BLaER1 (cell line): ENCODE results near the gene EHD4.

ENCODE experiments used
- H3K27ac ChIP-seq: shearing (Covaris generic); formaldehyde crosslinking; 2 replicates; pipeline ENCODE4 v1.8.1; 2022
- H3K27me3 ChIP-seq: shearing (Covaris generic); formaldehyde crosslinking; 2 replicates; pipeline ENCODE4 v1.8.1; 2022
- H3K36me3 ChIP-seq: shearing (Covaris generic); formaldehyde crosslinking; 2 replicates; pipeline ENCODE4 v1.8.1; 2022
- H3K4me1 ChIP-seq: shearing (Covaris generic); formaldehyde crosslinking; 2 replicates; pipeline ENCODE4 v1.8.1; 2022
- H3K4me2 ChIP-seq: shearing (Covaris generic); formaldehyde crosslinking; 2 replicates; pipeline ENCODE4 v1.8.1; 2022
- H3K4me3 ChIP-seq: shearing (Covaris generic); formaldehyde crosslinking; 2 replicates; pipeline ENCODE4 v1.8.1; 2022
- H3K9ac ChIP-seq: shearing (Covaris generic); formaldehyde crosslinking; 2 replicates; pipeline ENCODE4 v1.8.1; 2022
- H3K9me3 ChIP-seq: shearing (Covaris generic); formaldehyde crosslinking; 2 replicates; pipeline ENCODE4 v1.8.1; 2022
- H4K20me1 ChIP-seq: shearing (Covaris generic); formaldehyde crosslinking; 2 replicates; pipeline ENCODE4 v1.8.1; 2022
- Cebpa-rat ChIP-seq: shearing (Covaris generic); IDR thresholded peaks from 2 replicates; pipeline ENCODE4 v1.8.1; 2022

EHD4 gene

DNA sequence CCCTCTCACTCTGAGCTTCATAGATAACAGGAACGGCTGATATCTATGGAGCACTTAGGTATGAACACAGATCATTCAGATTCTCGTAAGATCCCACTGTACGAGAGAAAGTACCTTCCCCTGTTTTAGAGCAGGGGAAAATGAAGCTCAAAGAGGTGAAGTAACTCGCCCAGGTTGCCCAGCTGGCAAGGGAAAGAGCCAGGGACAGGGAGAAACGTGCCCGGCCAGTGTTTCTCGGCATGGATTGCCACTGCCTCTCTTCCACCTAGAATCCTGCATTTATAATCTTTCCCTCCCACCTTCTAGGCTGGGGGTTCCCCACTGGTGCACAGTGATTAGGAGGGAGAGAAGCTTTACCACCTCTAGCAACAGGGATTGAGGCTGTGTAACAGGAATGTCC lies 39.0 kb downstream of the EHD4 start:
- no peaks in the 10 kb centered on the region for H3K9me3 ChIP-seq
- no peaks in the 10 kb centered on the region for H3K36me3 ChIP-seq
- H3K4me1 ChIP-seq, result peaks cover 96% of the 10 kb centered on the region
- H3K4me2 ChIP-seq, result peak overlapping the region; percentile 82
- H3K27me3 ChIP-seq, result no peaks in the 10 kb centered on the region
- H4K20me1 ChIP-seq, result no peaks in the 10 kb centered on the region
- H3K9ac ChIP-seq, result no peak overlapping the region
- TF ChIP-seq Cebpa-rat, result no peak
- H3K27ac ChIP-seq, result peak overlapping the region; percentile 74; the same call in 1 of the 2 replicates
- no peak overlapping the region for H3K4me3 ChIP-seq

DNA sequence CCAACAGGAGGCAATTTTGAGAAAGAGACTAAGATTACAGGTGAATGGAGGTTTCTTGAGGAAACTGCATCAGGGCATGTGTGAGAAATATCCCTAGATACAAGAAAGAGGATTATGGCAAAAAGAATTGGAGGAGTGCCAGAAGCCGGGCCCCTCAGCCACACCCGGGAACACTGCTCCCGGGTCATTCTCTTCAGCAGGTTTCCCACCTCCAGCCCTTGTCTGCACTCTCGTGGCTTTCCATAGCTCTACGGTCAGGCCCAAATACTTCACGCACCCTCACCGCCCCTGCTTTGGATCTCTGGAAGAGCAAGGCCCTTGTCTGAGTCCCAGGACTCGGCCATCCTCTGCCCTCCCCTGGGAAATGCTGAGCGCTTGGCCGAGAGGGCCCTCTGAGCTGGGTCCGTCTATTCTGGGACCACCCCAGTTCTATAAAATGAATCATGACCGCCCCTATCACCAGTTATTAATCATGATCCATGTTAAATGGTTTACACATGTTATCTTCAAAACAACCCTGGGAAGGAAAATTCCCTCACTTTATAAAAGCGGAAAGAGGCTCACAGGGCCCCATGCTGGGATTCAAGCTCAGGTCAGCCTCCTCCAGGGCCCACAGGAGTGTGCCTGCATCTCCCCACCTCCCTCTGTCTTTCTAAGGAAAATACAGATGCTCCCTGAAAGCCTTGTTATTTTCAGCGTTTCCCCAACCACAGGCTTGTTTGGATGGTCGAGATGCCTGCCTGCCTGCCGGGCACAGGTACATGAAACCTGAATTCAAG lies 39.7 kb downstream of the EHD4 start:
- Histone ChIP-seq H3K27me3 (no peaks in the 10 kb centered on the region), H3K4me2 (no peak overlapping the region), H3K4me3 (no peak overlapping the region), H3K4me1 (peaks cover 96% of the 10 kb centered on the region), H3K9me3 (no peaks in the 10 kb centered on the region), H3K27ac (no peak overlapping the region), H3K36me3 (no peaks in the 10 kb centered on the region), H3K9ac (no peak overlapping the region), H4K20me1 (no peaks in the 10 kb centered on the region)
- no peak for TF ChIP-seq Cebpa-rat

DNA sequence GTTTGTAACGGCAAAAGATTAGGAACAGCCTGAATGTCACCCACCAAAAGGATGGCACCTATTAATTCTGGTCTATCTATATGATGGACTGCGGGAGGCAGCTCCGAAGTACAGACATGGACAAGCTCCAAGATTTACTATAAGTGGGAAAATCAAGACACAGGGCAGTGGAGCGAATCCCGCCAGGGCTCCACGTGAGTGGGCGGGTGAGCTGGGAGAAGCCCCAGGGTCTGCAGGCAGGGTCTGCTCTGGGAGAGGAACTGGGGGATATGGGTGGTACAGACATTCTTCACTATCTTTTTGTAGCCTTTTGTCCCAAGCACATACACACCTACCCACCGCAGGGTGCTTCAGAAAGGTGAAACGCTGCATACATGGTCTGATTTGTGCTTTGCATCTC lies 40.3 kb downstream of the EHD4 start:
- Histone ChIP-seq H3K36me3 (no peaks in the 10 kb centered on the region), H3K9ac (no peak overlapping the region), H3K4me2 (no peak overlapping the region), H3K4me3 (no peak overlapping the region), H4K20me1 (no peaks in the 10 kb centered on the region), H3K4me1 (peaks cover 96% of the 10 kb centered on the region), H3K27ac (no peak overlapping the region), H3K27me3 (no peaks in the 10 kb centered on the region), H3K9me3 (no peaks in the 10 kb centered on the region)
- no peak for TF ChIP-seq Cebpa-rat

DNA sequence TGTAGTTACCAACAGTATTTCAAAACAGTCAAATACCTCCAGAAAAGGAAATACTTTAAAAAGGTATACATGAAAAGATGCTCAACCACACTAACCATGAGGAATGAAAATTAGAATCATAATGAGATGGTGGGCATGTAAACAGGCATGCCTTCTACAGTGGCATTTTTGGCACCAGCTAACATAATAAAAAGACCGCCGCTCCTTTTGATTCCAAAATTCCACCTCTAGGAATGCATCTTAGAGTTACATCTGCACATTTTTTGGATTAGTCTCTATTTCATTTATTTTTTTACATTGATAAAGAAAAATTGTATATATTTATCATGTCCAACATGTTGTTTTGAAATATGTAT lies 41.5 kb downstream of the EHD4 start:
- TF ChIP-seq Cebpa-rat, result no peak

DNA sequence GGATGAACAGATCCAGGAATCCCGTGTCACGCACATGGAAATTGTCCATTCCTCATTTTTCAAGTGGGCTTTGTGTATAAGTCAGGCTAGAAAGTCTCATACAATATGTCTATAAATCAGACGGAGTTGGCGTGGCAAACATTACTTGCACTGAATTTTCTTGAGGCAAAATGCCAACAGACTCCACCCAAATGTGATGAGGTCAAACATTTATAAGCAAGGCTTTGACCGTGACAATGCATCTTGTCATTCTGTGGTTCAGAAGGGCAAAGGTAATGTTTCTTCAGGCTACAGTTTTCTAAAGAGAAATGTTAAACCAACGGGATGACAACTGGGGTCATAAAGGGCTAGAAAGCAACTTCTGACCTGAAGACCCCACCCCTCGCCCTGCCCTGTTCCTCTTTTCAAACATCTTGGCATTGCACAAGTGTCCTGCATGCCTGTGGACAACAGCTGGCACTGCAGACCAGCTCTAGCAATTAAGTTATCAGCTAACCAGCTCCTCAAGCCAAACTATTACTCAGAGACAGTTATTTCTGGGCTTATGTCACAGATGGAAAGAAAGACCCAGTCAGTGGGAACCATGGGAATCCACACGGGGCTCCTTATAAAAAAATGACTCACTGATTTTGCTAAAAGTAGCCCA lies 42.0 kb downstream of the EHD4 start:
- peak overlapping the region; percentile 93 for H3K4me2 ChIP-seq
- H3K27ac ChIP-seq, result no peak overlapping the region
- no peak overlapping the region for H3K9ac ChIP-seq

More for the DNA sequence above, 41.5 kb downstream of the EHD4 start:
- Histone ChIP-seq H3K27ac (no peak overlapping the region), H3K9ac (no peak overlapping the region), H3K36me3 (no peaks in the 10 kb centered on the region), H4K20me1 (no peaks in the 10 kb centered on the region), H3K9me3 (no peaks in the 10 kb centered on the region), H3K27me3 (no peaks in the 10 kb centered on the region), H3K4me1 (peaks cover 96% of the 10 kb centered on the region), H3K4me2 (peak overlapping the region; percentile 93), H3K4me3 (no peak overlapping the region)

DNA sequence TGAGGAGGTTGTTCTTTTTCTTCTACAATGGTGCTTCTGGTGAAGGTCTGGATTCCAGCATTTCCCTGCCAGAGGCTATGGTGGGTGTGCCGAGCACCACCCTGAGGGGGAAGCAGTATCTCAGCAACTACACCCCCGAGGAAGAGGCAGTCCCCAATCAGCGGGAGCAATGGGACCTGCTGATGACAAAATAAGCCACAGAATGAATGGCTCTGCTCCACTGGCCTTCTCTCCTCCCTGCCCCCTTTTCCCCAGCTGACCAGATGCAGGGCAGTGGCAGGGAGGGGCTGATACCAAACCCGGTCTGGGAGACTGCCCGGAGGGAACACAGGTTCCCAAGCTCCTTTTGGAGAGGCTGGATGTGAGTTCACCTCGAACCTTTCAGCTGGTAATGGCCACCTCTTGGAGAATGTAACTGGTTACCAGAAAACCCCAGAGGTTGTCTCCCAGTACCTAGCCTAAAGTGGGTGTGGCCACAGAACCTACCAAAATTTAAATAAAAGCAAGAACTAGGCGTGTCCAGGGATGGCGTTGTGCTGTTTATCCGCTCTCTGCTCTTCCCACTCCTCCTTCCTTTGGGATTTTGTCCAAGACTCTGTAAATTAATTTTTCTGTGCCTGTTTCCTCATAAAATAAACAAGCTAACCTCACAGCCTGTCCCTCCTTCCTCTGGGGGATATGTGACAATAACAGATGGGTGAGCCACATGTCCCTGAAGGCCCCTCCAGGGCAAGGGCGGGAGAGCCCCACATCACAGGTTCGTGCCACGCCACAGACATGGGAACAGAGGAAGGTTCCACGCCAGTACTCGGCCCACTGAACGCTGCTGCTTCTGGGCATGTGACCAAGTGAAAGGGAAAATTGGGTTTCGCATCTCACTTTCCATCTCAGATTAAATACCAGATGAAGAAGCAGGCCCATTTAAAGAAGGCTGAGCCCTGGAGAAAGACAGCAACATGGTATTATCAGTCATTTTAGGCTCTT lies 43.4 kb downstream of the EHD4 start:
- peaks cover 96% of the 10 kb centered on the region for H3K4me1 ChIP-seq
- no peaks in the 10 kb centered on the region for H4K20me1 ChIP-seq
- H3K27ac ChIP-seq, result peak overlapping the region; percentile 80
- H3K9me3 ChIP-seq, result no peaks in the 10 kb centered on the region
- peak overlapping the region; percentile 93 for H3K4me2 ChIP-seq
- no peaks in the 10 kb centered on the region for H3K27me3 ChIP-seq
- H3K9ac ChIP-seq, result peak overlapping the region; percentile 32; the same call in 1 of the 2 replicates
- H3K36me3 ChIP-seq, result no peaks in the 10 kb centered on the region
- H3K4me3 ChIP-seq, result peak overlapping the region; percentile 36
- TF ChIP-seq Cebpa-rat, result no peak

More for the DNA sequence above, 42.0 kb downstream of the EHD4 start:
- Histone ChIP-seq H3K4me1 (peaks cover 96% of the 10 kb centered on the region), H4K20me1 (no peaks in the 10 kb centered on the region), H3K36me3 (no peaks in the 10 kb centered on the region), H3K27me3 (no peaks in the 10 kb centered on the region), H3K4me3 (no peak overlapping the region), H3K9me3 (no peaks in the 10 kb centered on the region)
- TF ChIP-seq Cebpa-rat, result no peak

DNA sequence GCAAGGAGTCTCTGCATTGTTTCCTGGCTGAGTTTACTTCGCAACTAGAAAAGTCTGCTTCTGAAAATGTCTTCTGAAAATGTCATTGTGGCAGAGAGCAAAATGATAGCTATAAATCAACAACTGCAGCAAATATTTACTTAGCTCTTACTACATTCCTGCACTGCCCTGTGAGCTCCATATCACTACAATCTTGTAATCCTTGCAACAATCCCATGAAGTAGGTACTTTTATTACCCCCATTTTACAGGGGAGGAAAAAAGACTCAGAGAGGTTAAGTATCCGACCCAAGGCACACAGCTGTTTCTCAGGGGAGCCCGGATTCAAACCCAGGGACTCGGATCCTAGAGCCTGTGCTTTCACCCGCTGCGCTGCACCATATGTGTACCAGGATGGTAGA lies 44.3 kb downstream of the EHD4 start:
- peak overlapping the region; percentile 93 for H3K4me2 ChIP-seq
- H3K36me3 ChIP-seq, result no peaks in the 10 kb centered on the region
- H4K20me1 ChIP-seq, result no peaks in the 10 kb centered on the region
- peak overlapping the region; percentile 39; the same call in 1 of the 2 replicates for H3K4me3 ChIP-seq
- H3K27me3 ChIP-seq, result no peaks in the 10 kb centered on the region
- peak overlapping the region; percentile 53 for H3K9ac ChIP-seq
- no peak for TF ChIP-seq Cebpa-rat
- H3K27ac ChIP-seq, result peak overlapping the region; percentile 80
- no peaks in the 10 kb centered on the region for H3K9me3 ChIP-seq
- peaks cover 96% of the 10 kb centered on the region for H3K4me1 ChIP-seq

DNA sequence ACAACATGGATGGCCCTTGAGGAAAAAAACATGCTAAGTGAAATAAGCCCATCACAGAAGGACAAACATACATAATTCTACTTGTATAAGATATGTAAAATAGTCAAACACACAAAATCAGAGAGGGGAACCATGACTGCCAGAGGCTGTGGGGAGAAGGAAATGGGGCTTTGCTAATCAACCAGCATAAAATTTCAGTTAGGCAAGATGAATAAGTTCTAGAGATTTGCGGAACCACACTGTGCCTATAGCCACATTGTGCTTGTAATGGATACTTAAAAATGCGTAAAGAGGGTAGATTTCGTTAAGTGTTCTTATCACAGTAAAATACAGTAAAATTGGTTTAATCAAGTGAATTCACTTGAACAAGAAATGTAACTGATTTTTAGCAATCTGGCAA lies 44.8 kb downstream of the EHD4 start:
- Histone ChIP-seq H3K4me3 (peak overlapping the region; percentile 39; the same call in 1 of the 2 replicates), H3K36me3 (no peaks in the 10 kb centered on the region), H3K9ac (peak overlapping the region; percentile 53), H3K4me1 (peaks cover 96% of the 10 kb centered on the region), H3K4me2 (peak overlapping the region; percentile 93), H3K27ac (peak overlapping the region; percentile 80), H4K20me1 (no peaks in the 10 kb centered on the region), H3K9me3 (no peaks in the 10 kb centered on the region; the same call in 1 of the 2 replicates), H3K27me3 (no peaks in the 10 kb centered on the region)
- TF ChIP-seq Cebpa-rat, result no peak
